B cell (primary cell): ENCODE results near the gene RER1. TPM values are rescaled to one million over a fixed set of nuclear protein-coding genes. Genes with fewer than 3 reads are reported as not detected.

ENCODE experiments used
- ATAC-seq: fragments of 200-7000 bp; cut with Tn5 transposase; one replicate; pipeline ENCODE4 v1.10.0; 2021; ENCODE audit warnings: low read depth, mild to moderate bottlenecking, moderate number of reproducible peaks, moderate library complexity
- CTCF ChIA-PET: fragments of 350-600 bp; sonication (Branson Sonifier 250); formaldehyde crosslinking; loops from one replicate; lab custom pipeline; 2021; ENCODE audit warnings: antibody characterized with exemption, inconsistent platforms; lab: Charles Lee
- POLR2A ChIA-PET: fragments of 350-600 bp; sonication (Branson Sonifier 250); formaldehyde crosslinking; loops from one replicate; lab custom pipeline; 2021; ENCODE audit warnings: antibody characterized with exemption; lab: Charles Lee
- DNase-seq: peaks from one replicate; pipeline ENCODE4 v3.0.0; 2013
- H2AFZ ChIP-seq: 2 replicates; pipeline ENCODE4 v1.6.1; 2012; ENCODE audit warnings: mild to moderate bottlenecking, low read depth, low read length; ENCODE audit not compliant: insufficient read depth, poor library complexity, severe bottlenecking
- H3K27ac ChIP-seq, 2 donors: 1 replicate in 1 of 2; 2 replicates in 1 of 2; pipeline ENCODE4 v1.5.1; 2012 to 2013; ENCODE audit warnings: low read length in 2 of 2, mild to moderate bottlenecking in 2 of 2, moderate library complexity in 1 of 2
- H3K27me3 ChIP-seq, 4 experiments: fragments of 200-600 bp in 1 of 4; sonication (generic) in 1 of 4; replicated peaks in 1 of 4; 1 replicate in 2 of 4; 2 replicates in 2 of 4; pipeline versions ENCODE4 v1.6.1 to v1.7.0; 2013 to 2016; ENCODE audit warnings: low read length in 3 of 4, mild to moderate bottlenecking in 2 of 4, mixed read lengths in 1 of 4, moderate library complexity in 1 of 4; ENCODE audit not compliant: insufficient read depth in 4 of 4, control insufficient read depth in 3 of 4; ENCODE audit errors: control extremely low read depth in 1 of 4
- H3K36me3 ChIP-seq, 2 experiments: replicated peaks in 1 of 2; 1 replicate in 1 of 2; 2 replicates in 1 of 2; pipeline versions ENCODE4 v1.6.1 to v1.7.1; 2013; ENCODE audit warnings: low read length in 1 of 2; ENCODE audit not compliant: insufficient read depth in 2 of 2, control insufficient read depth in 1 of 2; ENCODE audit errors: control extremely low read depth in 1 of 2, extremely low read depth in 1 of 2
- H3K4me1 ChIP-seq, 2 donors: fragments of 200-600 bp in 1 of 2; sonication (generic) in 1 of 2; 1 replicate in 1 of 2; 2 replicates in 1 of 2; pipeline versions ENCODE4 v1.5.1 to v1.6.1; 2013 to 2017; ENCODE audit warnings: low read length in 2 of 2; ENCODE audit not compliant: control insufficient read depth in 2 of 2, insufficient read depth in 2 of 2
- H3K4me2 ChIP-seq: replicated peaks from 2 replicates; pipeline ENCODE3; 2012; ENCODE audit warnings: mild to moderate bottlenecking, low read depth, low read length; ENCODE audit not compliant: poor library complexity, severe bottlenecking
- H3K4me3 ChIP-seq, 5 experiments: fragments of 200-600 bp in 1 of 5; sonication (generic) in 1 of 5; 1 replicate in 3 of 5; 2 replicates in 2 of 5; pipeline versions ENCODE4 v1.5.1 to v1.7.0; 2011 to 2016; ENCODE audit warnings: low read length in 4 of 5, mild to moderate bottlenecking in 4 of 5, low read depth in 2 of 5, control low read depth in 1 of 5, moderate library complexity in 1 of 5; ENCODE audit not compliant: insufficient read depth in 1 of 5; ENCODE audit errors: control extremely low read depth in 1 of 5, extremely low read depth in 1 of 5
- H3K79me2 ChIP-seq: fragments of 200-600 bp; sonication (generic); one replicate; pipeline ENCODE4 v1.6.0; 2016; ENCODE audit warnings: low read length; ENCODE audit not compliant: control insufficient read depth, insufficient read depth
- H3K9ac ChIP-seq: fragments of 200-600 bp; sonication (generic); 2 replicates; pipeline ENCODE4 v1.6.1; 2017; ENCODE audit warnings: mild to moderate bottlenecking, low read length, moderate library complexity
- H3K9me3 ChIP-seq, 3 donors: one replicate each; pipeline versions ENCODE4 v1.6.1 to v1.7.1; 2013; ENCODE audit warnings: low read length in 2 of 3; ENCODE audit not compliant: control insufficient read depth in 2 of 3, insufficient read depth in 1 of 3; ENCODE audit errors: control extremely low read depth in 1 of 3
- H4K20me1 ChIP-seq: 2 replicates; pipeline ENCODE4 v1.6.0; 2012; ENCODE audit warnings: mild to moderate bottlenecking, low read length; ENCODE audit not compliant: insufficient read depth, control insufficient read depth, poor library complexity, severe bottlenecking
- H3K27ac Mint-ChIP-seq: one replicate; pipeline ENCODE4 v1.8.0; 2021; ENCODE audit warnings: mixed read lengths
- H3K27me3 Mint-ChIP-seq: one replicate; pipeline ENCODE4 v1.8.0; 2021; ENCODE audit warnings: mixed read lengths
- H3K4me1 Mint-ChIP-seq: one replicate; pipeline ENCODE4 v1.8.0; 2021; ENCODE audit warnings: mixed read lengths
- H3K4me3 Mint-ChIP-seq: one replicate; pipeline ENCODE4 v1.8.0; 2021; ENCODE audit warnings: mixed read lengths
- H3K9me3 Mint-ChIP-seq: one replicate; pipeline ENCODE4 v1.8.0; 2022; ENCODE audit warnings: mixed read lengths; ENCODE audit not compliant: insufficient read depth
- CTCF ChIP-seq: fragments of 200-600 bp; IDR thresholded peaks from one replicate; pipeline ENCODE4 v1.8.0; 2022; ENCODE audit warnings: antibody characterized with exemption, mild to moderate bottlenecking
- EZH2 ChIP-seq: IDR thresholded peaks from 2 replicates; pipeline ENCODE4 v1.6.1; 2012; ENCODE audit warnings: borderline replicate concordance, low read depth, mild to moderate bottlenecking, moderate library complexity, low read length; ENCODE audit not compliant: insufficient read depth, poor library complexity, severe bottlenecking
- WGBS: methylation state at CpG from one replicate; pipeline ENCODE4 v1.1.5; 2013; ENCODE audit warnings: missing lambda C conversion rate; ENCODE audit not compliant: insufficient coverage; 5-methylcytosine and 5-hydroxymethylcytosine counted together
- intact Hi-C: fragments of 100-400 bp; cut with micrococcal nuclease; formaldehyde crosslinking; loops from one replicate; pipeline ENCODE4 v1.10.0; 2022
- polyA plus RNA-seq: library from polyadenylated mRNA; depleted of rRNA; stranded (reverse); fragments of >200 nt; gene quantifications from 2 replicates; pipeline ENCODE4 v1.2.3, GENCODE V29; 2012
- total RNA-seq, 2 donors: library from RNA; stranded (reverse); fragments of 120-200 nt in 1 of 2; gene quantifications; 1 replicate in 1 of 2; 2 replicates in 1 of 2; pipeline versions ENCODE4 v1.2.3 to v1.2.4, GENCODE V29; 2013 to 2022

RER1 gene
- total and polyA plus RNA-seq, 2 donors (not counting 1 experiment from before 2014, with no cell fraction given): 78.5 to 118 TPM

- H3K27ac Mint-ChIP-seq: no peak overlapping the region
- Histone ChIP-seq H3K9me3 (peaks cover 0 to 2% (median 0%) of the 10 kb centered on the region in 3 donors), H4K20me1 (no peaks in the 10 kb centered on the region), H3K27ac (no peak overlapping the region), H3K9ac (no peak overlapping the region), H3K79me2 (no peaks in the 10 kb centered on the region), H3K4me1 (no peaks in the 10 kb centered on the region), H3K36me3 (no peaks in the 10 kb centered on the region), H3K4me2 (no peak overlapping the region), H3K27me3 (no peaks in the 10 kb centered on the region), H2AFZ (no peak overlapping the region), H3K4me3 (no peak overlapping the region)
- intact Hi-C loops: no loop called here
- H3K4me3 Mint-ChIP-seq: no peak overlapping the region
- WGBS: 88% methylated on average over 28 of the region's 28 CpGs
- no peaks in the 10 kb centered on the region for H3K4me1 Mint-ChIP-seq
- CTCF ChIA-PET: interaction anchor here (1.3 kb wide), 1 partner anchor 44 kb away, joined by 3 read pairs; no protein-coding TSS in a partner anchor
- DNase-seq: no peak
- H3K27me3 Mint-ChIP-seq: no peaks in the 10 kb centered on the region
- no peaks in the 10 kb centered on the region for H3K9me3 Mint-ChIP-seq
- ATAC-seq: no peak
- TF ChIP-seq CTCF (no peak), EZH2 (no peak)
- POLR2A ChIA-PET: no interaction called here
These were observed 36.0 kb upstream of the RER1 start for GRCh38 chr1:2355373-2356261.

GRCh38 chr1:2356401-2356800, 35.2 kb upstream of the RER1 start:
- Mint-ChIP-seq H3K27ac (no peak overlapping the region), H3K4me1 (no peaks in the 10 kb centered on the region), H3K4me3 (no peak overlapping the region), H3K9me3 (no peaks in the 10 kb centered on the region), H3K27me3 (no peaks in the 10 kb centered on the region)
- no peak overlapping the region for H3K4me2 ChIP-seq
- H3K27me3 ChIP-seq: no peaks in the 10 kb centered on the region
- ChIA-PET CTCF (interaction anchor here (1.2 to 1.3 kb wide), 2 partner anchors 45 to 161 kb away, joined by 3 read pairs; partner anchors contain the start of gene FAAP20), POLR2A (no interaction called here)
- intact Hi-C loops: no loop called here
- H2AFZ ChIP-seq: no peak overlapping the region
- ATAC-seq (no peak), DNase-seq (no peak)
- peaks cover 0 to 2% (median 0%) of the 10 kb centered on the region in 3 donors for H3K9me3 ChIP-seq
- no peak overlapping the region for H3K27ac ChIP-seq
- TF ChIP-seq EZH2 (no peak), CTCF (no peak)
- H3K79me2 ChIP-seq: no peaks in the 10 kb centered on the region
- no peaks in the 10 kb centered on the region for H3K36me3 ChIP-seq
- 94% methylated on average over 15 of the region's 15 CpGs for WGBS
- H3K9ac ChIP-seq: no peak overlapping the region
- H3K4me3 ChIP-seq: no peak overlapping the region
- H3K4me1 ChIP-seq: no peaks in the 10 kb centered on the region
- no peaks in the 10 kb centered on the region for H4K20me1 ChIP-seq
